GM18508 (cell line): ENCODE data around the gene CTRB1.

Experiments
- ATAC-seq: cut with Tn5 transposase; IDR thresholded peaks from one replicate; pipeline ENCODE4 v1.9.1; 2021; ENCODE audit warnings: moderate number of reproducible peaks; ENCODE audit not compliant: insufficient read depth, unreplicated experiment

The CTRB1 gene

DNA sequence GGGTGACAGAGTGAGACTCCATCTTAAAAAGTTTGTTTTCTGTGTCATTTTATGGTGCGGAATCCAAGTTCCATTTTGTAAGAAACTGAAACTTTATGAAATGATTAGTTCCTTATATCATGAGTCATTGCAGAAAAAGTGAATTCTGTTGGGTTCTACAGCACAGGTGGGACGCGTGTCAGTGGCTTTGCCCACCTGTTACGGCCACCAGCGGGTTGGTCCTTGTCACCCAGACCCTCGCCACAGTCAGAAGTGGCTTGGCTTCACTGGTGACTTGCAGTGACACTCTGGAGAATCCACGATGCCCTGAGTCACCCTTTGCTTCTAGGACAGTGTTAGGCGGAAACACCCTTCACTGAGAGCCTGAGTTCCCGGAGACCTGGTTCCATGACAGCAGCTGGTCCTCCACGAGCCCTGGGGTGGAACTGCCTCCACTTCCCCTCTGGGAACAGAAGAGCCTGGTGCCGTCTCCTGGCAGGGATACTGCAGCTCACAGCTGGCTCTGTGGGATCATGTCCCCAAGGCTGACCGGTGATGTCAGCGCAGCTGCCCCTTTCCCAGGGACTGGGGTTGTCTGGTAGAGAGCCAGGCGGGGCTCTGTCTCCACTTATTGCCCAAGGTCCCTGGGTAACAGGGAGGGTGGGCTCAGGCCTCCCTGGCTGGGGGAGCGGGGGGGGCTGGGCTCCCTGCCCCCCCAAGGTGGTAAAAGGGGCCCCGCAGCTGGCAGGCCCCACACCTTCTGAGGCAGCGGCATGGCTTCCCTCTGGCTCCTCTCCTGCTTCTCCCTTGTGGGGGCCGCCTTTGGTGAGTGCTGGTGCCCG is at the start of gene CTRB1:
CTRB1 (plus strand) TSS at position 733 of the 821 bp plus-strand sequence; CDS start at position 753, 20 bp downstream.
- ATAC-seq: peak; percentile 68

- ATAC-seq: no peak
These were observed 48.8 kb upstream of the CTRB1 start for GRCh38 chr16:75169899-75170405.

- ATAC-seq: no peak
These were observed 46.2 kb upstream of the CTRB1 start for GRCh38 chr16:75172578-75172977.

GRCh38 chr16:75175074-75175473 is 43.7 kb upstream of the CTRB1 start:
- ATAC-seq: no peak

DNA sequence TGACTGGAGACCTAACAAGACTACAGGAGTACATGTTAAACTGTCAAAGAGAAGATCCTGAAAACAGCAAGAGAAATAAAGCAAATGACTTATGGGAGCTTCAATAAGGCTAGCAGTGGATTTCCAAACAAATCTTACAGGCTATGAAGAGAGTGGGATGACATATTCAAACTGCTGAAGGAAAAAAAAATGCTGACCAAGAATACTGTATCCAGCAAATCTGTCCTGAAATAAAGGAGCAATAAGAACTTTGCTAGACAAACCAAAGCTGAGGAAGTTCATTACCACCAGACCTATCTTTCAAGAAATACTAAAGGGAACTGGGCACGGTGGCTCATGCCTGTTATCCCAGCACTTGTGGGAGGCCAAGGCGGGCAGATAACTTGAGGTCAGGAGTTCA is 41.9 kb upstream of the CTRB1 start:
- no peak for ATAC-seq

DNA sequence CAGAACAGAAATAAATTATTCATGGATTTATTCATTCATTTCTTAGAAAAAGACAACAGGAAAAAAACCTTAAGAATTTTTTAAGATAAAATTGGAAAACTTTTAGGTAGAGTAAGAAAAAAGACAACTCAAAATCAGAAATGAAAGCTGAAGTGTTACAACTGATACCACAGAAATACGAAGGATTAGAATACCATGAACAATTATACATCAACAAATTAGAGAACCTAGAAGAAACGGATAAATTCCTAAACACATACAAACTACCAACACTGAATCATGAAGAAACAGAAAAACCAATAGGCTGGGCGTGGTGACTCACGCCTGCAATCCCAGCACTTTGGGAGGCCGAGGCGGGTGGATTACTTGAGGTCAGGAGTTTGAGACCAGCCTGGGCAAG is 39.6 kb upstream of the CTRB1 start:
- ATAC-seq: no peak

DNA sequence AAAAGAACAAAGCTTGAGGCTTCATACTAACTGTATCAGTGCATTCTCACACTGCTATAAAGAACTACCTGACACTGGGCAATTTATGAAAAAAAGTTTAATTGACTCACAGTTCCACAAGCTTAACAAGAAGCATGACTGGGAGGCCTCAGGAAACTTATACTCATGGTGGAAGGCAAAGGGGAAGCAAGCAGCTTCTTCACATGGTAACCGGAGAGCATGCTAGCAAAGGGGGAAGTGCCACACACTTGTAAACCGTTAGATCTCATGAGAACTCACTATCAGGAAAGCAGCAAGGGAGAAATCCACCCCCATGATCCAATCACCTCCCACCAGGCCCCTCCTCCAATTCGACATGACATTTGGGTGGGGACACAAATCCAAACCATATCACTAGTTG is 37.2 kb upstream of the CTRB1 start:
- ATAC-seq: no peak

- ATAC-seq: no peak
These were observed 29.8 kb upstream of the CTRB1 start for GRCh38 chr16:75188832-75189477.

DNA sequence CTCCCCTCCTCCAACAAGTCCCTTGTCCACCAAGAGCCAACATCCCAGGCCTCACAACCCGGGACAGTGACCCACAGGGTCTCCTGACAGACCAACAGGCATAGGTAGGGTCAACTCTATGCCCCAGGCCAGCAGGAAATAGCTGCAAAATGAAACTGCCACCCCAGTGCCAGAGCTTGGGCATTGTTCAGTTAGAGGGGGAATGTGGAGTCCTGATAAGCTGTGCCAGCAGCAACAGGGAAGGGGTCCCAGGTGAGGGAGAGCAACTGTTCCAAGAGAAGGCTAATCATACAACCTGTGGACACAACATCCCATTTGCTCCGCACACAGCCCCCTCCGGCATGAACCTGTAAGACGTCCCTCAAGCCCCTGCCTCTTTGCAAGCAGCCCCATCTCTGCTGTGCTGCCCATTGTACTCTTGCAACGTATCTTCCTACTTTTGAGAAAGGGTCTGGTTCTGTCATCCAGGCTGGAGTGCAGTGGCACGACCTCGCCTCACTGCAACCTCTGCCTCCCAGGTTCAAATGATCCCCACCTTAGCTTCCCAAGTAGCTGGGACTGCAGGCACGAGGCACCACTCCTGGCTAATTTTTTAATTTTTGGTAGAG is 29.0 kb upstream of the CTRB1 start:
- no peak for ATAC-seq

GRCh38 chr16:75192606-75193264 is 26.1 kb upstream of the CTRB1 start:
- no peak for ATAC-seq

GRCh38 chr16:75193265-75193650 is 25.5 kb upstream of the CTRB1 start:
- no peak for ATAC-seq

DNA sequence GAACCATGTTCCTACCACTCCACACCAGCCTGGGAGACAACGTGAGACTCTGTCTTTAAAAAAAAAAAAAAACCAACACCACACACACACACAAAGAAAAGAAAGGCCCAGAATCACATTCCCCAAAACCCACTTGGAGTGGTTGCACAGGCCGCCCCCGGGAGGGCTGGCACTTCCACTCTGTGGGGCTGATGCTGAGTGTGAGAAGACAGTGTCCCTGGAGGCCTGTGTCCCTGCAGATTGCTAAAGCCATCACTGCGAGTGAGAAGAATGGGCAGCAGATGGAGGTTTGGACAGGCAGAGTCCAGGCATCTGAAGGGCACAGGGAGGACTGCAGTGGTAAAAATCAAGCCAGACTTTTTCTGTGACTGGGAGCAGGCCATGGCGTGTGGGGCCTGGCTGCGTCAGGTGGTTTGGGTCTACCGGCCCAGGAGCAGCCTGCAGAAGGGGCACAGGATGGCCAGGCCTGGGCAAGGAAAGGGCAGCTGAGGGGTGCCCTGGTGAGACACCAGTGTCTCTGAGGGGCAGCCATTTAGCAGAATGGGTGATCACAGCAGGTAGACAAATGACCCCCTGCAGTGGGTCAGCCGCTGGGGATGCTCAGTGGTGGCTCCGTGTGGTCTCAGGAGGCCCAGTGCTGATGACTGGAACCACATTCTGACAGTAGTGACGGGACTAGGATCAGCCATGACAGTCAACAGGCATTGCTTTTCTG is 24.9 kb upstream of the CTRB1 start:
- no peak for ATAC-seq

- ATAC-seq: no peak
These were observed 22.7 kb upstream of the CTRB1 start for GRCh38 chr16:75195811-75196790.

DNA sequence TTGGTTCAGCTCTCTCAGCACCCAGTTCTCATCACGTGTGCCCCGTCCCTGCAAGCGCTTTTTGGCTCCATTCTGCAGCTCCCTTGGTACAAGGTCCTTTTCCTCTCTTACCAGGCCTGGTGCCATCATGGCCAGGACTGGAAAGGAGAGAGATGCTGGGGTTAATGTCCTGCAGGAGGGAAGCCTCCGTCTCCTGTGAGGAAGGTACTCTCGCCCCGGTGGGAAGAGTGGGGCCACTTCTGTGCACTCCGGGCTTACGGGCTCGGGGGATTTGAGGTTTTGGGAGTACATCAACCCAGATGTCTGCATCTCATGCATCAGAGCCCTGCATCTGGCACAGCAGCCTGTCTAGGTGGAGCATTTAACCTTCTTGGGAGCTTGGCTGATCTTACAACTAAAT is 22.0 kb upstream of the CTRB1 start:
- no peak for ATAC-seq

GRCh38 chr16:75197522-75198134 is 21.2 kb upstream of the CTRB1 start:
- ATAC-seq: no peak

DNA sequence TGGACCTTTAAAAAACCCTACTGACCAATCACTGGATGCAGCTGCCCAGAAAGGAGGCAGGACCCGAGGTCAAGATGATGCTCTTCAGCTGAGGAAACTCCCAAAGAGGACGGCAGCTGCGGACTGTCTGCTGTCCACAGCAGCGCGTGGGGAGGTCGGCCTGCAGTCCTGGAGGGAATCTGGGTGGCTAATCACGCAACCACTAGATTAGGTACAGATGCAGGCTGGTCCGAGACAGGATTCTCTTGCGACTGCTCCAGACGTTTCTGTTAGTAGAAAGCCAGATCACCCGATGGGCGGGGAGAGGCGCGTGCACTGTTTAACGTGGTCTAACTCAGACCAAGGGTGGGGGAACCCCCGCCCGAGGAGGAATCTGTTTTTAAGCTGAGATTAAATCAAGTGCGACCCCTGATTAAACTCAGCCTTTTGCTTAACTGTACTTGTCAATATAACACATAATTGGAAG is 20.6 kb upstream of the CTRB1 start:
- ATAC-seq: no peak

GRCh38 chr16:75202069-75202590 is 16.7 kb upstream of the CTRB1 start:
- ATAC-seq: no peak

GRCh38 chr16:75203096-75203495 is 15.7 kb upstream of the CTRB1 start:
- ATAC-seq: no peak
